Keratinocyte (primary cell): ENCODE measurements around the gene ZNG1A. TPM values are rescaled to one million over a fixed set of nuclear protein-coding genes. Genes with fewer than 3 reads are reported as not detected.
"Not testable (repeated sequence)": the region's sequence is repeated elsewhere in the genome, so short reads cannot be mapped to it uniquely, and the experiment has no call there.

Experiments used
- DNase-seq: peaks from one replicate; pipeline ENCODE4 v3.0.0-alpha.2; 2011; ENCODE audit warnings: low read depth, missing footprints, low spot score
- FAIRE-seq: peaks from 2 replicates; lab custom pipeline; 2011; peaks lifted over from hg19 to GRCh38; lab: Jason Lieb, UNC
- H2AFZ ChIP-seq: 2 replicates; pipeline ENCODE4 v1.6.0; 2012; ENCODE audit warnings: low read length, control low read depth, inconsistent platforms; ENCODE audit not compliant: control insufficient read depth
- H3K27ac ChIP-seq: 2 replicates; pipeline ENCODE4 v1.5.1; 2011; ENCODE audit warnings: low read length; ENCODE audit not compliant: control insufficient read depth, insufficient read depth
- H3K27me3 ChIP-seq: 3 replicates; pipeline ENCODE4 v1.6.0; 2011; ENCODE audit warnings: low read length; ENCODE audit not compliant: control insufficient read depth, insufficient read depth; ENCODE audit errors: extremely low read depth
- H3K36me3 ChIP-seq, 2 experiments: 2 replicates in 1 of 2; 3 replicates in 1 of 2; pipeline ENCODE4 v1.5.1; 2011; ENCODE audit warnings: low read length in 2 of 2, mild to moderate bottlenecking in 1 of 2; ENCODE audit not compliant: control insufficient read depth in 2 of 2, insufficient read depth in 2 of 2; ENCODE audit errors: extremely low read depth in 1 of 2
- H3K4me1 ChIP-seq: 3 replicates; pipeline ENCODE4 v1.5.1; 2011; ENCODE audit warnings: low read length; ENCODE audit not compliant: control insufficient read depth, insufficient read depth; ENCODE audit errors: extremely low read depth
- H3K4me2 ChIP-seq: 3 replicates; pipeline ENCODE4 v1.6.0; 2011; ENCODE audit warnings: low read depth, low read length; ENCODE audit not compliant: control insufficient read depth, insufficient read depth; ENCODE audit errors: extremely low read depth
- H3K4me3 ChIP-seq, 3 experiments: fragments of 200-600 bp in 1 of 3; sonication (generic) in 1 of 3; 2 replicates in 2 of 3; 3 replicates in 1 of 3; pipeline ENCODE4 v1.5.1; 2011 to 2016; ENCODE audit warnings: low read length in 3 of 3, mild to moderate bottlenecking in 3 of 3, control low read depth in 2 of 3, inconsistent platforms in 1 of 3, low read depth in 1 of 3, mixed read lengths in 1 of 3, mixed run types in 1 of 3, moderate library complexity in 1 of 3; ENCODE audit not compliant: control insufficient read depth in 2 of 3, insufficient read depth in 2 of 3; ENCODE audit errors: extremely low read depth in 1 of 3
- H3K79me2 ChIP-seq: 2 replicates; pipeline ENCODE4 v1.6.0; 2012; ENCODE audit warnings: low read length; ENCODE audit not compliant: control insufficient read depth, insufficient read depth
- H3K9ac ChIP-seq: 3 replicates; pipeline ENCODE4 v1.6.0; 2011; ENCODE audit warnings: low read length; ENCODE audit not compliant: control insufficient read depth, insufficient read depth; ENCODE audit errors: extremely low read depth
- H3K9me1 ChIP-seq: 3 replicates; pipeline ENCODE4 v1.6.0; 2011; ENCODE audit warnings: low read length; ENCODE audit not compliant: control insufficient read depth, insufficient read depth; ENCODE audit errors: extremely low read depth
- H3K9me3 ChIP-seq: 2 replicates; pipeline ENCODE4 v1.5.1; 2012; ENCODE audit warnings: low read depth, low read length; ENCODE audit not compliant: control insufficient read depth
- H4K20me1 ChIP-seq: 3 replicates; pipeline ENCODE4 v1.6.0; 2011; ENCODE audit warnings: low read length; ENCODE audit not compliant: control insufficient read depth, insufficient read depth; ENCODE audit errors: extremely low read depth
- dilution Hi-C: fragments of 300-500 bp; cut with MboI; formaldehyde crosslinking; loops from one replicate; pipeline ENCODE4 v1.7.0; 2020; ENCODE audit warnings: low sequenced_read_pairs; ENCODE audit not compliant: extremely low pct_ligation_motif_present
- polyA plus RNA-seq, 5 experiments: library from polyadenylated mRNA; depleted of rRNA in 3 of 5; stranded (reverse) in 3 of 5; stranded (forward) in 1 of 5; unstranded in 1 of 5; fragments of >200 nt; gene quantifications; 1 replicate in 1 of 5; 2 replicates in 3 of 5; 3 replicates in 1 of 5; pipeline versions ENCODE4 v1.2.1 to v1.2.3, GENCODE V29; 2011 to 2012; ENCODE audit warnings: missing spikeins in 2 of 5, low read depth in 1 of 5, low replicate concordance in 1 of 5

Gene ZNG1A
- polyA plus RNA-seq, 1 donor (not counting 4 experiments of a cell fraction or from before 2014, with no cell fraction given) = 50.0 TPM

- H3K79me2 ChIP-seq, H3K9ac ChIP-seq, H3K4me1 ChIP-seq, H3K27ac ChIP-seq, H3K4me2 ChIP-seq, DNase-seq, H3K36me3 ChIP-seq, dilution Hi-C loops, H3K9me3 ChIP-seq, H2AFZ ChIP-seq, H3K4me3 ChIP-seq, H4K20me1 ChIP-seq, H3K9me1 ChIP-seq, FAIRE-seq: not testable (repeated sequence)
- peaks cover 18% of the 10 kb centered on the region for H3K27me3 ChIP-seq
Measured at GRCh38 chr9:108742-109495, 69.9 kb downstream of the ZNG1A start.

DNA sequence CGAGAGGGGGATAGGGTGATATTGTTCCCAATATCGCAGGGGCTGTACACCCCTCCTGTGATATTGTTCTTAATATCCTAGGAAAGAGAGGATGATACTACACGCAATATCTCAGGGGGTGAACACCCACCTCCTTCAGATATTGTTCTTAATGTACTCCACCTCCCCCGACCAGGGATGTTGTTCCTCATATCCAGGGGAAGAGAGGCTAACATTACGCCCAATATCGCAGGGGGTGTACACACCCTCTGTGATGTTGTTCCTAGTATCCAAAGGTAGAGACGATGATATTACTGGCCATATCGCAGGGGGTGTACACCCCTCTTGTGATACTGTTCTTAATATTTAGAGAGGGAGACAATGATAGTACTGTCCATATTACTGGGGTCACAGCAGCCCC is 72.9 kb downstream of the ZNG1A start:
- H3K79me2 ChIP-seq, H3K27ac ChIP-seq, H3K9me3 ChIP-seq, DNase-seq, H3K36me3 ChIP-seq, H3K4me3 ChIP-seq, H3K9ac ChIP-seq, H4K20me1 ChIP-seq, H3K4me2 ChIP-seq, H2AFZ ChIP-seq, H3K9me1 ChIP-seq, FAIRE-seq, H3K27me3 ChIP-seq, dilution Hi-C loops, H3K4me1 ChIP-seq: not testable (repeated sequence)

GRCh38 chr9:100430-100829 is 78.4 kb downstream of the ZNG1A start:
- H3K79me2 ChIP-seq, H3K9me3 ChIP-seq, H3K27ac ChIP-seq, H2AFZ ChIP-seq, H3K4me1 ChIP-seq, DNase-seq, H3K27me3 ChIP-seq, H3K9me1 ChIP-seq, H3K4me2 ChIP-seq, H3K36me3 ChIP-seq, dilution Hi-C loops, FAIRE-seq, H4K20me1 ChIP-seq, H3K9ac ChIP-seq, H3K4me3 ChIP-seq: not testable (repeated sequence)

DNA sequence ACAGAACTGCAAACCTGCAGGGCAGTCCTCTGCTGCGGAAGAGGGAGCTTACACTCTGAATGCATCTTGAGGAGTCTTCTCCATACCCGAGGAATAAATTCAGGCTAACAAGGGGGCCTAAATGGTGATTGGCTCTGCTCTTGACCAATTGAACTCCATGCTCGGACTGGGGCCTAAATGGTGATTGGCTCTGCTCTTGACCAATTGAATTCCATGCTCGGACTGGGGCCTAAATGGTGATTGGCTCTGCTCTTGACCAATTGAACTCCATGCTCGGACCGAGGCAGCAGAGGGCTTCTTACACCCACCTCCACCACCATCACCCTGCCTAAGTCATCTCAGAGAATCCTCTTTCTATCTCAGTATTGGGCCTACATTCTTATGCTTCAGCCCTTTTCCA is 79.0 kb downstream of the ZNG1A start:
- H3K4me3 ChIP-seq, FAIRE-seq, H3K9me3 ChIP-seq, H3K9me1 ChIP-seq, DNase-seq, H3K27me3 ChIP-seq, H3K27ac ChIP-seq, H3K4me2 ChIP-seq, H3K36me3 ChIP-seq, H4K20me1 ChIP-seq, H3K9ac ChIP-seq, H3K79me2 ChIP-seq, dilution Hi-C loops, H3K4me1 ChIP-seq, H2AFZ ChIP-seq: not testable (repeated sequence)

DNA sequence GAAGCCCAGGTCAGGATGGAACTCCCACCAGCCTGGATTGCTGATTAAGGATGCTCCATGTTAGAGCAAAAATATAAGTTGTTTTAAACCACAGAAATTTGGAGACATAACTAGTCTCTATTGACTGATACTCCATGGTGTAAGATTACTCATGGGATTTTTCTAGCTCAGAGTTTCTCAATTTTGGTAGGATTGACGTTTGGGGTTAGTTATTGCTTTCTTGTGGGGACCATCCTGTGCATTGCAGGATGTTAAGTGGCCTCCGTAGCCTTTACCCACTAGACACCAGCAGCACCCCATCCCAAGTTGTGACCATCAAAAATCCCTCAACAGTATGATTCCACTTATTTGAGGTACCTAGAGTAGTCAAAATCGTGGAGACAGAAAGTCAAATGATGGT is 80.1 kb downstream of the ZNG1A start:
- FAIRE-seq, dilution Hi-C loops, H3K9me1 ChIP-seq, H4K20me1 ChIP-seq, H3K4me2 ChIP-seq, H3K79me2 ChIP-seq, H3K9ac ChIP-seq, H3K27ac ChIP-seq, H3K36me3 ChIP-seq, H3K4me1 ChIP-seq, H3K27me3 ChIP-seq, H3K4me3 ChIP-seq, H2AFZ ChIP-seq, DNase-seq, H3K9me3 ChIP-seq: not testable (repeated sequence)
